NCI-H510A treated with DMSO at 0.1 percent for 48 hours (cell line): ENCODE data around the gene DCX.
"Not testable (repeated sequence)": the region's sequence is repeated elsewhere in the genome, so short reads cannot be mapped to it uniquely, and the experiment has no call there.

Source experiments
- DNase-seq: peaks from one replicate; lab custom pipeline; 2025; lab: John Stamatoyannopoulos, UW

DCX gene

DNA sequence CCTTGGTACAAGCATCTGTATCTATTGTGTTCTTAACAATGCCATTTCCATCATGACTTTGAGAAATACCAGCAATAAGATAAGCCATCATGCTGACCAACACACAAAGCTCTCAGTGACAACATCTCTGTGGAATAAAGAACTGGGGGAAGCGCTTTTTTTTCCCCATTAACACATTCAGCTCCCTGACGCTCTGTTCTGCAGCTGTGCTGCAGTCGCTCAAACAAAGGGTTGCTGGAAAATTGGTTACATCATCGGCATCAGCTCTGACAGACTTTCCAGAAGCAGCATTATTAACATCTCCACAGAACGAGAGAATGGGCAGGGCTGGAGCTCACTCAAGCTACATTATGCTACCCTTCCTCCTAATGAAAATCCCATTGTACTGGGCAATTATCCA, 39.9 kb downstream of the DCX start:
- DNase-seq: no peak

DNA sequence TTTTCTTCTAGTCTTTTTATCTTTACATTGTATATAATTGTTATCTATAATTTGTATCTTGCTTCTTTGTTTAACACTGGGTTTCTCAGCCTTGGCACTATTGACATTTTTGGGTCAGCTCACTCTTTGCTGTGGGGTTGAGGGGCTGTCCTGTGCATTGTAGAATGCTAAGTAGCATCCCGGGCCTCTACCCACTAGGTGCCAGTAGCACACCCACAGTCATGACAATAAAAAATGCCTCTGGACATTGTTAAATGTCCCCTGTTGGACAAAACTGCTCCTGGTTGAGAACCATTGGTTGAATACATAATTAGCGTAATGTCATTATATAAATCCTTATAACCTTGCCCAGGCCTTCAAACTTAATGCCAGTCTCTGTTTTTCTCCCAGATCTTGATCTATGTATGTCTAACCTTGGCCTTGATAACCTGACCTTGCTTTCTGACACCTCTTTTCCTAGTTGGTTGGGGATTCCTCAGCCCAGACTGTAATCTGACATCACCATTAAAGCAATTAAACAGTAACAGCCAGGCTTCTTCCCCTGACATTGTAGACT, 46.1 kb downstream of the DCX start:
- DNase-seq: no peak

DNA sequence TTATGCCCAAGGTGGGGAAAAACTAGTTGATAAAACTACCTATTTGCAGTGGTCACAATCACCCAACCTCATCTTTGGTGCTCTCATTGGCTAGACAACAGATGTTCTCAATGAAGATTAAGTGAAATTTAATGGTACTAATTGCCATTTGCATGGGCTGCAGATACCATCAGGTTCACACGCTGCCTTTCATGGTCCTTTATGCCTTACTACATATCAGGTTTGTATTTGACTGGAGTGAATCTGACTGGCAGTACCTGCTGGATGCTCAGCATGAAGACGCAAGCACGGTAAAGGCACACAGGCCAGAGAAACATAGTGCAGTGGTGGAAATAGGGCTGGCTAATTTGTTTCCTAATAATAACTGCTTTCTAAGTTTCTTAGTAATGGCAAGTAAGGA, 48.3 kb downstream of the DCX start:
- DNase-seq: no peak

DNA sequence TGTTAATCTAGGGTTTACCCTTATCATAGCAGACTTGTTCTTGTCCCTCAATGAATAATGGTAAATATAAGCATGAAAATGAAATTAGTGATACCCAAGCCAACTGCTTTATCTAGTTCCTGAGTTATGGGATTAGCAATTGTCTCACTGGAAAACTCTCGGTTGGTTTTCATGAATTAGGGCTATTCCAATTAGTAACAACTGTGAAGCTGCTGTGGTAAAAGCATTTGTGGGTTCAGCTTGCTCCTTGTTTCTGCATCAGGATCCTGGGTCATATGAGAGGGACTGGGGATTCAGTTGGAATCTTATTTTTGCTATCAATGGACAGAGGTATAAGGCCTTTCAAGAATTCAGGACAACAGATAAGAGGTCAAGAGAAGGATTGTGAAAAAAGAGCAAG, 50.2 kb downstream of the DCX start:
- DNase-seq: no peak

DNA sequence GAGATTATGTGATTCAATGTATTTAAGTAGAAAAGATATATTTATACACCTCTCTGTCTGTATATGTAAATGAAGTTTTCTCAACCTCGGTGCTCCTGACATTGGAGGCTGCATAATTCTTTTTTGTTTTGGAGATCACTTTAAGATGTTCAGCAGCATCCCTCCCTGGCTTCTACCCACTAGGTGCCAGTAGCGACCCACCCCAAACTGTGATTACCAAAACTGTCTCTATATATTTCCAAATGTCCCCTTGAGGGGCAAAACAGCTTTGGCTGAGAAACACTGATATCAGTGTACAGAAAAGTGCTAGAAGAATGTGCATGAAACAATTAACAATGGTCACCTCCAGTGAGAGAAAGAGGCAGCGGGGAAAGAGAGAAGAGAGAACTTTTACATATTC, 51.2 kb downstream of the DCX start:
- DNase-seq: no peak

DNA sequence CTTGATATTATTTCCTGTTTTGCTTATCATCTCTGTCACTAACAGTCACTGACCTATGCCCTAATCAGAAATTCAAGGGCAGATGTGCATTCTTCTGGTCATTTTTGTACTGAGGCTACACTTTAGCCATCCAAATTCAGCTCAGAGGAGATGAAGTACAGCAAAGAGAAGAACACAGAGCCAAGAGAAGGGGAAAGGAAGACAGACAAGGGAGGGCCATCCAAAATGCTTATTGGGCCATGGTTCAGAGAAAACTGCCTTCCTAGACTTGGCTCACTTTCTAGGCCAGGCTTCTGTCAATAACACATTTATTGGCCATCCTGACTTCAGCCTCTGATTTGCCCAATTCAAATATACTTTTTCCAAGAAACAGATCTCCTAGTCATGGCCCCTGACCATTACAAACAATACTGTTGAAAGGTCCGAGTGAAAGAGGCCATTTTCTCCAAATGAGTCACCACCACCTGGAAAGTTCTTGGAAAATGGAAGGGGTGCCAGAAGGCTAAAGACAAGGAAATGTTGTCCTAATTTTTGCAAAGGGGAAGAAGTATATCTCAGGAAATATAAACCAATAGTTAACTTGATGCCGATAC, 56.4 kb downstream of the DCX start:
- no peak for DNase-seq

DNA sequence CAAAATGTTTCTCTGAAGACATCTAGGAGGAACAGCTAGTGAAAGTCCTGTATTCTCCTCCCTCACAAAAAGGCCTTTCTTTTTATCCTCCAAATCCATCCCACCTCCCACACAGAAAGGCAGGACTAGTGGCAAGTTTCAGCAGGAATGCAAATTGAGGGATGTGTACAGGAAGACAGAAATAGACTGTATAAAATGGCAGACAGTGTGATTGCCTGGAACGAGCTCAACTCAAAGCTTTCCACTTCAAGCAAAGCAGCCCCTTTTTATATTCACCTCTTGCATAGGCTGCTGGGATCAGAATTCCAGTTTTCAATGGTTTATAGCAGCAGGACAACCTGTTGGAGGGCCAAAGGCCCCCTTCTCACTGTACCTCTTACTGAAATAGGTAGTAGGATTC, 57.5 kb downstream of the DCX start:
- no peak for DNase-seq

DNA sequence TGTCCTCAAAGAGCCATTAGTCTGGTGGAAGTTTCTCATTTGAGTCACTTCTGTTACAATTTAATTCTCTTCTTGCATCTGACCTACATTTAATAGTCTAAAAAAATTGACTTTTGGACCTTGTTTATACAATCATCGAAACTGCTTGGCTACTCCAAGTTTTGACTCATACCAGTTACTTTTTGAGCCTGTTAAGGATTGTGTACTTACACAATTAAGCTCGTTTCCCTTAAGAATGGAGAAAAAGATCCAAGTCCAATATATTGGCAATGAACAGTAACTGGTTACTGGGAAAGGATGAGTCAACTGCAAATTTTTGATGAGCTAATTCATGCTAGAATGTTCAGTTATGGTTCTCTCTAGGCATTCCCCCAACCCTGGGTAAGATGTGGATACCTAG, 58.2 kb downstream of the DCX start:
- no peak for DNase-seq

DNA sequence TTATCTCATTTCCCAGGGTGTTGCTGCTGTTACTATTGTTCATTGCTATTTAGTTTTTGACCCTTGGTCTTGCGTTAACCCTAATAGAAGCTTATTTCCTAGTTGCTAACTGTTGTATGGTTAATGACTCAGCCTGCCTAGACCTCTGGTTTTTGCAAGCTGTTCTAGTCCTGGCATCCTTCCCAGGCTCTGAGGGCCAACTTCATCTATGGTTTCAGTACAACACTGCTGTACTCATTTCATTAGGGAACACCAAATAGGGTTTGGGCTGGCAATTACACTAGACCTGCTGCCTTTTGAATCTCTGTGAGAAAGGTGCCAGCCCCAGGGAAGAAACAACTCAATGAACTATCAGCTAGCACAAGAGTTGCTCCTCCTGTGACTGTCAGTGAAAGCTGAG, 59.6 kb downstream of the DCX start:
- DNase-seq: no peak

DNA sequence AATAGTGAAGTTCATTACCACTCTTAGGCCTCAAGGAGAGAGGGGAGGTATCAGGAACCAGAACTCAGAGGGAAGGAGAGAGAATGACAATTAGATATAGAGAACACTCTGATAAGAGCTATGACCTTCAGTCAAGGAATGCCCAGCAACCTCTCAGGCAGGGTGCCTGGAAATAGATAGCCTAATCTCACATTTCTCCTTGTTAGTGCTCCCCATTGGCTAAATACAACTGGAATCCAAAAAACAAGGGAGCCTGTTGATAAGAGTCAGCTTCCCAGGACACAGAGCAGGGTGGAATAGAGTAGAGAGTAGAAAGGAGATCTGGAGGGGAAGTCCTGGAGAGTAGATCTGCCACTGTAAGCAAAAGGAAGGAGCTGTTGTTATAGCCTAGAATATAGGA, 62.1 kb downstream of the DCX start:
- no peak for DNase-seq

DNA sequence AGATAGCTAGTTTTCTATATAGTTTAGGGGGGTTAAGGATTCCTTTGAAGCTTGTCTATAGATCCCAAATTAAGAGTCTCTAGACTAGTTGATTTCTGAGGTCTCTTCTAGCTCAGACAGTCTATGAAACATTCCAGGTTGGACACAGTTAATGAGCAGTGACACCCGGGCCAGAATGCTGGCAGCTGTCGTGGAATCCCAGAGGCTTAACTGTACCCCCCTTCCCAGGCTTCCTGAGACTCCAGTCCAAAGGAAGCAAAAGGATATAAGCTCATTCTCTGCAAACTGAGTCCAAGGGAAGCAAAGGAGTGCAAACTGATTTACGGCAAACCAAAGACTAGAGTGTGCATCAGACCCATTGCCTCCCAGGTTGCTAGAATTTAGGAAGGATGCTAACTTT, 62.9 kb downstream of the DCX start:
- no peak for DNase-seq

DNA sequence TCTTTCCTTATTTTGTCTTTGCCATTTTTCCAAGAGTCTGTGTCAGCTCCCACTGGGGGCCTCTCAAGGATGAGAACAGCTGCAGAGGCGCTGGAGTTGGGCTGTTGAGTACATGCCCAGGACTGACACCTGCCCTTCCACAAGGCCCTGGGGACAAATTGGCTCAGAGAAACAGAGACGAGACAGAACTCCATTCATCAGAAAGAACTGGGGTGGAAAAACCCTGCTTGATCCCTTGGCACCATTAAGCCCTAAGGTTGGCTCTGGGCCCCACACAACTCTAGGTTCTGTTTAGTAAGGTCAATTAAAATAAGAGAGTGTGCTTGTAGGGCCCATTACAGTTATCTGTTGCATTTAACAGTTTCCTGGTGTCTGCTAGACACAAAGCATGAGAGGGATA, 63.6 kb downstream of the DCX start:
- no peak for DNase-seq

DNA sequence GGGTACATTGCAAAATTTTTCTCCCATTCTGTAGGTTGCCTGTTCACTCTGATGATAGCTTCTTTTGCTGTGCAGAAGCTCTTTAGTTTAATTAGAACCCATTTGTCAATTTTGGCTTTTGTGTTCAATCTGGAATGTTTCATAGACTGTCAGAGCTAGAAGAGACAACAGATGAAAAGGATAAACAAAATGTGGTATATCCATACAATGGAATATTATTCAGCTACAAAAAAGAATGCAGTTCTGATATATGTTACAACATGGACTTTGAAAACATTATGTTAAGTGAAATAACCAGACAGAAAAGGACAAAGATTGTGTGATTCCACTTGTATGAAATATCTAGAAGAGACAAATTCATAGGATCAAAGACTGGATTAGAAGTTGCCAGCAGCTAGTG, 65.8 kb downstream of the DCX start:
- DNase-seq: not testable (repeated sequence)

DNA sequence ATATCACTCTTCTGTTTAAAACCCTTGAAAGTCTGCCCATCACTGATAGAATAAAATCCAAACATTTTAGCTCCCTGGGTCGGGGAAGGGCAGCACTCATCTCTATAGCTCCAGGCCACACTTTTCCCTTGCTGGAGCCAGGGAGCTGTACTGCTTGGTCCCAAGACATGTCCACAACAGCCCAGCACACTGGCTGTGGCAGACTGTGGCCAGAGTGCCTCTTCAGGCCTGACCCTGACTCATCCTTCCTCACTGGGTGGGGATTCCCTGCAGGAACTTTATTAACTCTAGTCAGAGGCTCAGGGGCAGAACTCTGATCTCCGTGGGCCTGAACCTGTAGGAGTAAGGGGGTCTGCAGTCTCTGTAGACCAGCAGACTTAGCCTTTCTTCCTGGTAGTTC, 71.9 kb downstream of the DCX start:
- no peak for DNase-seq

DNA sequence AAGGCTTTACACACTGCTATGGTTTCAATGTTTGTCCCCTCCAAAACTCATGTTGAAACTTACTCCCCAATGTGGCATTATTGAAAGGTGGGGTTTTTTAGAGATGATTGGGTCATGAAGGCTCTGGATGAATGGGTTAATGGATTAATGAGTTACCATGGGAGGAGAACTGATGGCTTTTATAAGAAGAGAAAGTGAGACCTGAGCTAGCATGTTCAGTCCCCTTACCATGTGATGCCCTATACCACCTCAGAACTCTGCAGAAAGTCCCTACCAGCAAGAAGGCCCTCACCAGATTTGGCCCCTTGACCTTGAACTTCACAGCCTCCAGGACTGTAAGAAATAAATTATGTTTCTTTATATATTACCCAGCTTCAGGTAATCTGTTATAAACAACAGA, 72.8 kb downstream of the DCX start:
- DNase-seq: no peak

DNA sequence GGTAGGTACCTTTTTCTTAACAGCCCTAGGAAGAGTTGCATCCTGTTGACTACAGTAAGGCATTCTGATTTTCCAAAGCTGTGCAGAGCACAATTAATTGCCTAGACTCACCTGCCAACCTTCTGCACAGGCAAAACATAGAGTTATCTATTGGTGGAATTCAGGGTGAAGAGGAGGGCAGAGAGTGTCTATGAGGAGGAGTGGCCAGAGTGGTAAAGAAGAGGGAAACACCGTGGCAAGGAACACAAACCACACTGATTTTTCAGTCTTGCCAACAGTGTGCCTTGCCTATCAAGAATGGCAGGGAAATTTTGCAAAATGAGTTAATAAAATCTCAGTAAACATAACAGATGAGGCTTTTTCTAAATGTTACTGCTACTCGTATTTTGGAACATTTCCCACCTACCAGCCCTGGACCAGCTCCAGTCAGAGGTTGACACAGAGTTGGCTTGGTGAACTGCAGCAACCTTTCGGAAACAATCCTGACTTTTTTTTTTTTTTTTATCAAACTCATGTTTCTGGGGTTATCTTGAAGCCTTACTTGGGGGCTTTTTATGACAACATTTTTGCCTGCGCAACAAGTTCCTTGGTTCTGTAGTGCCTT, 73.8 kb downstream of the DCX start:
- no peak for DNase-seq

DNA sequence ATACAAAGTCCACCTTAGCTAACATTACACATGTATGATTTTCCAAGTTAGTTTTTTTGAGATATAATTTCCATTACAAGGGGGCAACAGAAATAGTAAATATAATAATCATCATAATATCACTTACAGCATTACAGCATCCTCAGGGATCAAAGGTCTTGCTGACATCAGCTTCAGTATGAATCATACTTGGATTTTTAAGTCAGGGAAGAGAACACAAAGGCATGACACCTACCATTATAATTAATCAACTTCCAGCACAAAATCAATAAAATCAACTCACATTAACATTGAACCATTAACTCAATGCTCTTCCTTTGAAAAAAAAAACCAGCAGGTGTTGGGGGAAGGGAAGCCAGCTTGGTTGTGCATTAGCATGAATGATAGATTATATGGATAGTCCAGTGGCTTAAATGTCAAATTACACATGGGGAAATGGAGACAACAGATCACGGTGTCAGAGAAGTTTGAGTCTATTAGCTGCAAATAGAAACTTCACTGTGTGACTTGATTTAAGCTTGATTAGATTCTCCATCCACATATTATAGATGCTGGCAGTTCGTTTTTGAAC, 74.8 kb downstream of the DCX start:
- DNase-seq: no peak

DNA sequence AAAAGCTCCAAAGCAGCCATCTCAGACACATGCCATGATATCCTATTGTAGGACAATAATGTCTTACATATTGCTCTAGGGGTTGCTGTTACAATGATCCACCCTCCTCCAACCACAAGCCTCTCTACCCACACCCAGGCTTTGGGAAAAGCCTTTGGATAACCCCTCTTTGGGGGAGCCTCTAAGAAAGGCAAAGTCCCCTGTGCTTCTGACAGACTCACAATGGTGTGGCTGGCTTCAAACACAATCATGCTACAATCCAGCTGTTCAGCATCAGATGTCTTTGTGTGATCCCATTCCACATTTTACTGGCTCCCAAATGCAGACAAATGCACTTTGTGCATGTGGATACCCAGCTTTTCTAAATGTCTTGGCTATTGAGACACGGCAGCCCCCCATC, 75.9 kb downstream of the DCX start:
- DNase-seq: no peak

DNA sequence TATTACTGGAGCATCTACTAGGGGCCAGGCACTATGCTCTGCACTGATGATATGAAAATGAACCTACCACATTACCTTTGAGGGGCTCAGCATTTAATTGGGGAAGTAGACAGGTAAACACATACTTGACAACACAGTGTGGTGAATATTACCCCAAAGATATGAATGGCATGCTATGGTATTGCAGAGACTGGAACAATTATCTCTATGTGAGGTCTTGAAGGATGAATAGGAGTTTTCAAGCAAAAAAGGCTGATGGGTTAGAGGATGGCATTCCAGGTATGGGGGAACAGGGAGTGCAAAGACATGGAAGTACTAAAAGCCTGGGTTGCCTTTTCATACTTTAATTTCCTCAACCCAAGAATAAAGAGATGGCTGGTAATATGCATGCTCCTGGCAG, 82.6 kb downstream of the DCX start:
- DNase-seq: no peak

DNA sequence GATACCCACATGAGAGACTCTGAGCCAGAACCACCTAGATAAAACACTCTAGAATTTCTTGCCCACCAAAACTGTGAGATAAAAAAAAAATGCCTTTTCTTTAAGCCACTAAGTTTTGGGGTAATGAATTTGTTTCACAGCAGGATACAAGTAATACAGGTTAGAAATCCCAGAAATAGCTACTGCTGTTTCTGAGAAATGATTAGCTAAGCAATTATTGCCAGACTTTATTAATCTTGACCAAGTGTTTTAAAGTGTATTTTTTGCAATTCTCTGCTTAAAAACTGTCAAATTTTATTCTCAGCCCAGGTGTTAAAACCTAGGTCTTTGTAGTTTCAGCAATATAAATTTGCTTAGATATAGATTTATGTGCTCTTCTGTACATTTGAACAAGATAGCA, 83.1 kb downstream of the DCX start:
- DNase-seq: no peak

DNA sequence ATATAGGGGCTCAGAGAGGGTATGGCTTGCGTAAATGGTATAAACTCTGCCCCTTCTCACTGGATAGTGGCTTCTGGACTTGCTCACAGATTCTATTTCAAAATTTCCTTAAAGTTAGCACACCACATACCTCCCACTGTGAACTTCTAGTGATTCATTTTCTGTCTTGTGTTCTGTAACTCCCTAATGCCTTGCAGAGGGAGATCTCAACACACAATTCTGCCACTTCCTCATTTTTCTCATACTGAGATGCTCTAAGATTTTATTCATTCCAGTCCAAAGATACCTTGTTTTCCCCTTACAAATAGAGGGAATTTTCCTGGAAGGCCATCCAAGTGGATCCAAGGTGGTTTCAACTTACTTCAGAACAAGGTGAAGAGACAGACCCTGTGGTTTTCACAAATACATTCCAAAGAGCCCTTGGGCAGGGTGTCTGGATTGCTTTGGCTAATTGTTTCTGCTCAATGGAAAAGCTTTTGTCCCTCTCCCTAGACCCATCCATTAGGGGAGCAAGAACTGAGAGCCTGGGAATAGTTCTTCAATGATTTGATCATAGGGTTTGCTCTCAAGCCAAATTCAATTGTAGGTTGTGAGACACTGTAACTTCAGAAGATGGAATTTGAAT, 89.6 kb downstream of the DCX start:
- DNase-seq: no peak

DNA sequence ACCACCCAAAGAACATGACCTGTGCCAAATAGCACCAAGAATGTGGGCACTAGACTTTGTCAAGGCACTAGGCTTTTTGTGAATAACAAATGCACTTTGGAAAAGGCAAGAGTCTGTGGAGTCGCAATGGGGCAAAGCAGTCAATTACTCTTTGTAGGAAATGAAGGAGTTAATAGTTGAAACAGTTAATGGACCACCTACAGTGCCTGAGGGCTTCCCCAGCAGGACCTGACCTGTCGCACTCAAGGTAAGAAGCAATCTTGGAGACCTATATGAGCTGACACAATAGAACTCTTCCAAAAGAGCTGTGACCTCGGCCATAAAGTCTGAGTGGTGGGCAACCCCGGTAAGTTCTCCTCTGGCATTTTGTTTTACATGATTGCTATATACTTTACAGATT, 92.5 kb downstream of the DCX start:
- DNase-seq: no peak

DNA sequence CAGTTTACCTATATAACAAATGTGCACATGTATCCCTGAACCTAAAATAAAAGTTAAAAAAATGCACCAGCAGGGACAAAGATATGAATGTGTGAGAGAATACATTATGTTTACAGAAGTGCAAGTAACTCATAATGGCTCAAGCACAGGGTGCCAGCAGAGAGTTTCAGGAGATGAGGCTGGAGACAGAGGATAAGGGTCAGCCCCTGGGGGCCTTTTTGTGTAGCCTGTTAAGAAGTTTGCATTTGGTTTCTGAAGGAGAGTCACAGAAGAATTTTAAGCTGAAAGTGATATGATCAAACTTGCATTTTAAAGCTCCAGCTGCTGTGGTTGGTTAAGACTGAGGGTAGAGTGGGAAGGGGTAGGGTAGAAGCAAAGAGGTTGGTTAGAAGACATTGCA, 93.1 kb downstream of the DCX start:
- no peak for DNase-seq

DNA sequence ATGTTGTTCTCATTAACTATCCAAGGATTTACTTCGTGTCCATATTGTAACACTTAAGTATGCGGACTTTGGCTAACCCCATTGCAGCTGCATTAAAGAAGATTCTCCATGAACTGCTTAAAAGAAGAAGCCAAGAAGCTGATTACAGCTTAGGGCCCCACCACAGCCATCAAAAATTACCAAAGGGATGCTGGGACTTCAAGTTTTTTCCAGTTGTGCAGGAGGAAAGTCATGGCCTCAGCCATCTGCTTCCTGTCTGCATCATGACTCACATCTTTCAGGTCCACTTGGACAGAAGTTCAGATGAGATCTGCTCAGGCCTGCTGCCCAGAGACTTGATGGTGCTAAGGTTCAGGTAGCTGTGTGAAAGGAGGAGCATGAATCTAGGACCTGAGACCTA, 102.9 kb downstream of the DCX start:
- no peak for DNase-seq
